LoVo (cell line): ENCODE measurements around the gene NTMT1.
"Not testable (repeated sequence)": the region's sequence is repeated elsewhere in the genome, so short reads cannot be mapped to it uniquely, and the experiment has no call there.

Source experiments
- DNase-seq: peaks from one replicate; pipeline ENCODE4 v3.0.0-alpha.2; 2016; ENCODE audit warnings: low spot score

Gene NTMT1, protein sequence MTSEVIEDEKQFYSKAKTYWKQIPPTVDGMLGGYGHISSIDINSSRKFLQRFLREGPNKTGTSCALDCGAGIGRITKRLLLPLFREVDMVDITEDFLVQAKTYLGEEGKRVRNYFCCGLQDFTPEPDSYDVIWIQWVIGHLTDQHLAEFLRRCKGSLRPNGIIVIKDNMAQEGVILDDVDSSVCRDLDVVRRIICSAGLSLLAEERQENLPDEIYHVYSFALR

DNA sequence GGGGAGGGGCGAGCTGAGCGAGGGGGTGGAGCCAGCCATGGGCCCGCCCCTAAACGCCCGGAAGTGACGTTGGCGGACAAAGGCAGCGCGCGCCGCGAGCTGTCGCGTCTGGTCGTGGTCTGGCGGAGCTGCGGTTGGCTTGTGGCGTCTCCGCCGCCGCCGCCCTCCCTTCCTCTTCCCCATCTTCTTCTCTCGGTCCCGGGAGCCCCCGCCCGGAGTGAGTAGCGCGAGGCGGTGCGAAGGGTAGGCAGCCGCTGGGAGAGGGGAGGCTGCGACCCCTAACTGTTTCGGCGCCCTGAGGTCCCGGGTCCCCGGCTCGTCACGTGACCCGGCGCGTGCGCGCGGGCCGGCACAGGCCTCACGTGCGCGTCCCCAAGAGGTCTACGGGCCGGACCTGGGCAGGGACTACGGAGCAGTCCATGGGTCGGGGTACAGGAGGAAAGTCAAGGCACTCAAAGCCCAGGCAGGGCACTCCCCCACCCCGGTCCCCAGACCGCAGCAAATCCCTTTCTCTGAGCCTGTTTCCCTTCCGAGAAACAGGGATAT, at the start of gene NTMT1:
Gene NTMT1, plus strand, starts transcription at position 85 of the 546 bp plus-strand sequence. CDS start 6,541 bp downstream, outside the sequence.
- DNase-seq = peak; percentile 85

GRCh38 chr9:129576546-129577543, 49.1 kb upstream of the NTMT1 start:
- no peak for DNase-seq

GRCh38 chr9:129579294-129579693, 46.7 kb upstream of the NTMT1 start:
- no peak for DNase-seq

GRCh38 chr9:129580211-129580915, 45.6 kb upstream of the NTMT1 start:
- no peak for DNase-seq

DNA sequence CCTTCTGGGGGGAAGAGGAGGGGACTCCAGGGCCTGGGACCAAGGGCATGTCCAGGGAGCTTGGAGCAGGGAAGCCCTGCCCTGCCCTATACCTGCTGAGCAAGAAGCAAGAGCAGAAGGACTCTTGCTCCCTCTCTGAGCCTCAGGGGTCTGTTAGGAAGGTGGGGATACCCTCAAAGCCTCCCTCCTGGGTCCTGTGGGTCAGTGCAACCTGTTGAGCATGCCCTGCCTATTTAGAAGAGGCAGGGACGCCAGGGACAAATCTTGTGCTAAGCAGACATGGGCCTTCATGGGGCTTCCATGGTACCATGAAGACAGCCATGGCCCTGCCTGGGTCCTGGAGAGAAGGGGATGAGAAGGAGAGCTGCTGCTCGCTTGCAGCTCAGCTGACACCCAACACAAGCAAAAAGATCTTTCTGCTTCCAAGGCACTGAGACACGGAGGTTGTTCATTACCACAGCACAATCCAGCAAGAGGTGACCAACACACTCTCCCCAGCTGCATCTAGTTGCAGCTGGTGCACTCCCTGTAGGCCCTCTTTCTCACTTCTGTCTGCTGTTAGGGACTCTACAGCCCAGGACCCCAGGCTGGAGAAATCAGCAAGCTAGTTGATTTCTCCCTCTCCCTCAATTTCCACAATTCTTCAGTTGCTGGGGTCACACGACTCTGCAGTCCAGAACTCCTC, 44.3 kb upstream of the NTMT1 start:
- DNase-seq = no peak

GRCh38 chr9:129582855-129583254, 43.1 kb upstream of the NTMT1 start:
- DNase-seq = no peak

DNA sequence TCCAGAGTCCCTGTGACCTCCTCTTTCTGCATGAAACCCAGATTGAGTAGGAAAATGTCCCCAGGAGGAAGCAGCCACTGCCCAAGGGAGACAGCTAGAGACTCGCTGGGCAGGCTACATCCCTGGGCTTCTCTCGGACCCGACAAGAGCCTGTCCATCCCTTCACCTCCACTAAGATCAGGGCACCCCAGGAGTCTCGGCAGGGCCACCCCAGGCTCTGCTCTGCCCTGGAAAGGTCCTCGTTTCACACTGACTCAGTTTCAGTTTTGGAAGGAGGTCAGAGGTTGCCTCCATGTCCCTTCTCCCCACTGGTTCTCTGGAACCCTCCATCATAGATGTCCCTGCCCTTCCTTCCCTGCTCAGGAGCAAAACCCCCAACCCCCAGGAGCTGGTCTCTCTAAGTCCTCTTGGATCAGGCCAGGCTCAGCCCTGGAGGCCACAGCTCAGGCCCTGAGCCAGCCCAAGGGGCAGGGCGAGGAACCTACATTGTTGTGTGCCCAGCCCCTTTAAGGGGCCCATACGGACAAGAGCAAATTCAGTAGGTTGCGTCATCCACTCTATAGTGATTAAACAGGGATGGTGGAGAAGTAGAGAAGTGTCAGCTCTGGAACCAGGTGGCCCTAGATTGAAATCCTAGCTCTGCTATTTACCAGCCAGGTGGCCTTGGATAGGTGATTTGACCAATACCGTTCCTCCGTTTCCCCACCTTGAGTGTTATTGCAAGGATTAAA, 42.5 kb upstream of the NTMT1 start:
- DNase-seq = no peak

- peak; percentile 38 for DNase-seq
Observed at GRCh38 chr9:129584136-129584535, 41.8 kb upstream of the NTMT1 start.

DNA sequence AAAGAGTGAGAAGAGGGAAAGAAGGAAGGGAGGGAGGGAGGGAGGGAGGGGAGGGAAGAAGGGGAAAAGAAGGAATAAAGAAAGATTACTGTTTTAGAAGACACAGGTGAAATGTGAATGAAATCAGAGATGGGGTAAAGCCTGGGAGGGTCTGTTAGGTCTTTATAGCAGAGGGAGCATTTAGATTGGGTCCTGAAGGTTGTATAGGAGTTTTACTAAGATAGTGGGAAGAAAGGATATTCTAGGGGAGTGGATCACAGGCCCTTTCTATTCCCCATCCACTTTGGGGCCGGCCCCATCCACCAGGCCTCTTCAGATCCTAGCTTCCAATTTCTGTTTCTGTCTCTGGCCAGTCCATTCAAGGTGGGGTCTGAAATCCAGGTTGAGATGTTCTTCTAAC, 40.6 kb upstream of the NTMT1 start:
- DNase-seq = no peak

- DNase-seq = no peak
Observed at GRCh38 chr9:129586245-129586644, 39.7 kb upstream of the NTMT1 start.

GRCh38 chr9:129586685-129587084, 39.3 kb upstream of the NTMT1 start:
- DNase-seq = no peak

DNA sequence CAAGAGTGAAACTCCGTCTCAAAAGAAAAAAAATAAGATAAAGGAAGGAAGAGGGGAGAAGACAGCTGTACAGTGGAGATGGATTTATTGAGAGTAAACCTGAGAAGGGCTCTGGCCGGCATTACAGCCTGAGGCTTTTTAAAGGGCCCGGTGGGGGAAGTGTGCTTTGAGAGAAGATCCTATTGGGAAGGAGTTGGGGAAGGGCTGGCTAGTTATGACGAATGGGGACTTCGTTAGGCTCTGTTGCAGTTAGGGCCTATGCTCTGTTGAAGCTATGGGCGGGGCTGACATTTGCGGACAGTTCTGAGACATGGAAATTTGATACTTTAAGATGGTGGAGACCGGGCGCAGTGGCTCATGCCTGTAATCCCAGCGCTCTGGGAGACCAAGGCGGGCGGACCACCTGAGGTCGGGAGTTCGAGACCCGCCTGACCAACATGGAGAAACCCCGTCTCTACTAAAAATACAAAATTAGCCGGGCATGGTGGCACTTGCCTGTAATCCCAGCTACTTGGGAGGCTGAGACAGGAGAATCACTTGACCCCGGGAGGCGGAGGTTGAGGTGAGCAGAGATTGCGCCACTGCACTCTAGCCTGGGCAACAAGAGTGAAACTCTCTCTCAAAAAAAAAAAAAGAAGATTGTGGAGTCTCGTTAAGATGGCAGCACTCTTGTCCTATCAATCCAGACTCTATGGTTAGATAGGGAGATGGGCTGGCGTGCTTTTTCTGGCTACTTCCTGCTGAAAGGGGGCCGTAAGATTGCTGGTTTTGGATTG, 38.3 kb upstream of the NTMT1 start:
- no peak for DNase-seq

GRCh38 chr9:129590466-129590865, 35.5 kb upstream of the NTMT1 start:
- DNase-seq = no peak

- no peak for DNase-seq
Observed at GRCh38 chr9:129591916-129592315, 34.0 kb upstream of the NTMT1 start.

DNA sequence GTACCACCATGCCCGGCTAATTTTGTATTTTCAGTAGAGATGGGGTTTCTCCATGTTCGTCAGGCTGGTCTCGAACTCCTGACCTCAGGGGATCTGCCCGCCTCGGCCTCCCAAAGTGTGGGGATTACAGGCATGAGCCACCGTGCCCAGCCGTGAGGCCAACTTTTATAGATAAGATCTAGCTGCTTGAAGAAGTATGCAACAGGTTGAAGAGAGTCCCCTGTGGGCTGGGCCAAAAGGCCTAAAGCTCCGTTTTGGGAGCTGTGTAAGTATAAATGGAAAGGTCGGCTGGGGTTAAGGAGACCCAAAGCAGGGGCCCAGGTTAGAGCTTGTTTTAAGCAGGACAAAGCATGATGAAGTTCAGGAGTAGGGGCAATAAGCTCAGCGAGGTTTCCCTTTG, 33.2 kb upstream of the NTMT1 start:
- DNase-seq = not testable (repeated sequence)

GRCh38 chr9:129594632-129595031, 31.3 kb upstream of the NTMT1 start:
- DNase-seq = no peak

DNA sequence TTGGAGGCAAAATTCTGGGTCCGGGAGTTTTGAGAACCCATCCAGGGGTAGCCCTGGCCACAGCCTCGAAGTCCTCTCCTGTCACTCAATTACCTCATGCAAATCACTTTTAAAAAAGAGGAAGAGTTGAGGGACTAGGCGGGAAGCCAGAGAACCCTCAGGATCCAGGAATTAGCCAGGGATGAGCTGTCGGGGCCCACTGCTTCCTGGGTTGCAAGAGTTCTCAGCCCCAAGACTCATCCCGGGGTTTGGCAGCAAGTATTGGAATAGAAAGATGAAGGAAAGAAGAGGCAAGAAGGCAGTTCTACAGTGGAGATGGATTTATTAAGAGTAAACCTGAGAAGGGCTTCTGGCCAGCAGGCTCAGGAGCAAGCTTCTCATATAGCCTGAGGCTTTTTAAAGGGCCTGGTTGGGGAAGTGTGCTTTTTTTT, 30.6 kb upstream of the NTMT1 start:
- no peak for DNase-seq

DNA sequence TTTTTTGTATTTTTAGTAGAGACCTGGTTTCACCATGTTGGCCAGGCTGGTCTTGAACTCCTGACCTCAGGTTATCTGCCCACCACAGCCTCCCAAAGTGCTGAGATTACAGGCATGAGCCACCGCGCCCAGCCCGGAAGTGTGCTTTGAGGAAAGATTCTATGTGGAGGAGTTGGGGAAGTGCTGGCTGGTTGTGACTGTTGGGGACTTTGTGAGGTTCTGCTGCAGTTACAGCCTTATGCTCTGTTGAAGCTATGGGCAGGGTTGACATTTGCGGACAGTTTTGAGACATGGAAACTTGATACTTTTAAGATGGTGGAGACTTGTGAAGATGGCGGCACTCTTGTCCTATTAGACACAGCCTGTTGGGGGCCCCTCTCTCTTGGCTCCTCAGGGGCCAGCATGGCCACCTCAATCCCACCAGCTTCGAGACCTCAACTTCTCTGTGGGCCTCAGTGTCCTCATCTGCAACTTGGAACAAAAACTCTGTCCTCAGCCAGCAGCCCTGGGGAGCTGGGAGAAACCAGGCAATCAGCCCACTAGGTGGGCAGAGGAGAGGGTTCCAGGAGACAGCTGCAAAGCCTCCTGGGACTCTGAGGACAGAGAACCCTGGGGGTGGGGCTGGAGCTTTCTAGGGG, 29.9 kb upstream of the NTMT1 start:
- no peak for DNase-seq

DNA sequence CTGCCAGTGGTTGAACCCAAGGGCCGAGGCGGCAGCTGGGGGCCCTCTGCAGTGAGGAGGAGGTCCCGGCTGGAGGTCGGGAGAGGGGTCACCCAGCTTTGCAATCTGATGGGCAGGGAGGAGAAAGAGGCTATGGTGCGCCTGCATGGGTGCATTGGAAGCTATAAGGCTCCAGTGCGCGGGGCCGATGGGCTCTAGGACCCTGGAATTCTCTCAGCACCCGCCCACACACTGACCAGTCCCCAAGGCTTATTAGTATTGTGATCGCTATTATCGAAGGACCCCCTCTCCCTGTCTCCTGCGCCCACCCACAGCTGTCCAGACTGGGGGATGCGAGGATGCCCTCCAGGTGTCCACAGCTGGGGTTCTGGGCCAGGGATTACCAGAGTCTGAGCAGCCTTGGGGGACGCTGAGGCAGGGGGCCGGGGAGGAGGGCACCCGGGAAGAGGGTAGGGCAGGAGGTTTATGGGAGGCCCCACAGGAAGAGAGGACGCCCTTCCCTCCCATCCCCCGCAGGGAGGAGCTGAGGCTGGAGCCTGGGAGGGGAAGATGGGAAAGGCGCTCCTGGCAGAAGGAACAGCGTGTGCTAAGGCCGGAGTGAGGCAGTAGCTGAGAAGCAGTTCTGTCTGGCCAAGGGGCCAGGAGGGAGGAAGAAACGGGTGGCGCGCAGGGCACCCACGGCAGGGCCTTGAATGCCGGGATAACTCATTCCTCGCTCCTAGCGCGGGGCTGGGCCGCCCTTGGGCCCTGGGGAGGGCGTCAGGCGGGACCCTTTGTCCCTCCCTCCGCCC, 29.2 kb upstream of the NTMT1 start:
- DNase-seq = no peak
